SK-N-SH (cell line): ENCODE measurements around the gene A2ML1. TPM values are rescaled to one million over a fixed set of nuclear protein-coding genes. Genes with fewer than 3 reads are reported as not detected.

Source experiments
- CTCF ChIA-PET: fragments of 300-600, 350-600 bp; formaldehyde crosslinking; extraction: SDS; loops from one replicate; lab custom pipeline; 2021; lab: Yijun Ruan, JAX
- POLR2A ChIA-PET: fragments of 350-600 bp; sonication (Branson Sonifier 250); formaldehyde crosslinking; extraction: SDS; loops from one replicate; lab custom pipeline; 2020; ENCODE audit warnings: antibody characterized with exemption, inconsistent platforms; lab: Yijun Ruan, JAX
- DNase-seq: peaks from one replicate; pipeline ENCODE4 v3.0.0; 2012
- H2AFZ ChIP-seq: fragments of 200-600 bp; sonication (generic); 2 replicates; pipeline ENCODE4 v1.8.1; 2016; ENCODE audit warnings: antibody characterized with exemption, mild to moderate bottlenecking, low read depth
- H3F3A ChIP-seq: fragments of 200-600 bp; sonication (generic); replicated peaks from 2 replicates; pipeline ENCODE3; 2016; ENCODE audit warnings: antibody characterized with exemption, mild to moderate bottlenecking; ENCODE audit not compliant: insufficient read depth
- H3K27ac ChIP-seq, 2 experiments: fragments of 200-500 bp in 1 of 2; fragments of 200-600 bp in 1 of 2; sonication (Bioruptor generic) in 1 of 2; sonication (generic), shearing (Covaris generic) in 1 of 2; 2 replicates each; pipeline versions ENCODE4 v1.5.1 to v1.6.1; 2014 to 2016; ENCODE audit warnings: low read depth in 2 of 2, inconsistent platforms in 1 of 2, low read length in 1 of 2, mild to moderate bottlenecking in 1 of 2, mixed read lengths in 1 of 2
- H3K27me3 ChIP-seq: fragments of 200-600 bp; sonication (generic), shearing (Covaris generic); 2 replicates; pipeline ENCODE4 v1.6.1; 2016; ENCODE audit warnings: mixed run types; ENCODE audit not compliant: insufficient read depth
- H3K36me3 ChIP-seq, 2 experiments: fragments of 200-500 bp in 1 of 2; fragments of 200-600 bp in 1 of 2; sonication (Bioruptor generic) in 1 of 2; sonication (generic) in 1 of 2; replicated peaks in 1 of 2; 2 replicates each; pipeline versions ENCODE3 to v1.5.1; 2014 to 2016; ENCODE audit warnings: low read length in 1 of 2, mild to moderate bottlenecking in 1 of 2; ENCODE audit not compliant: insufficient read depth in 2 of 2, control insufficient read depth in 1 of 2
- H3K4me1 ChIP-seq, 2 experiments: fragments of 200-500 bp in 1 of 2; fragments of 200-600 bp in 1 of 2; sonication (Bioruptor generic) in 1 of 2; sonication (generic), shearing (Covaris generic) in 1 of 2; 2 replicates each; pipeline versions ENCODE4 v1.5.1 to v1.6.1; 2014 to 2016; ENCODE audit warnings: low read depth in 1 of 2, low read length in 1 of 2, mixed run types in 1 of 2; ENCODE audit not compliant: insufficient read depth in 2 of 2, control insufficient read depth in 1 of 2
- H3K4me2 ChIP-seq: fragments of 200-600 bp; sonication (generic), shearing (Covaris generic); 2 replicates; pipeline ENCODE4 v1.6.1; 2017; ENCODE audit warnings: mixed run types
- H3K4me3 ChIP-seq, 2 experiments: fragments of 200-500 bp in 1 of 2; fragments of 200-600 bp in 1 of 2; sonication (Bioruptor generic) in 1 of 2; sonication (generic), shearing (Covaris generic) in 1 of 2; 2 replicates each; pipeline versions ENCODE4 v1.5.1 to v1.8.1; 2014 to 2016; ENCODE audit warnings: low read depth in 2 of 2, inconsistent platforms in 1 of 2, low read length in 1 of 2, mild to moderate bottlenecking in 1 of 2, mixed read lengths in 1 of 2, moderate library complexity in 1 of 2
- H3K79me2 ChIP-seq: fragments of 200-600 bp; sonication (generic); 2 replicates; pipeline ENCODE4 v1.8.1; 2017; ENCODE audit warnings: mild to moderate bottlenecking; ENCODE audit not compliant: insufficient read depth
- H3K9ac ChIP-seq: fragments of 200-600 bp; sonication (generic); 2 replicates; pipeline ENCODE4 v1.6.1; 2017; ENCODE audit warnings: mixed run types
- H3K9me2 ChIP-seq: fragments of 200-600 bp; sonication (generic); 2 replicates; pipeline ENCODE4 v1.6.1; 2017; ENCODE audit warnings: mixed run types
- H3K9me3 ChIP-seq: fragments of 200-600 bp; sonication (generic); 2 replicates; pipeline ENCODE4 v1.6.1; 2017; ENCODE audit warnings: mixed run types, mild to moderate bottlenecking, moderate library complexity
- H4K20me1 ChIP-seq: fragments of 200-600 bp; sonication (generic); 2 replicates; pipeline ENCODE4 v1.6.1; 2017; ENCODE audit warnings: mild to moderate bottlenecking, mixed run types; ENCODE audit not compliant: insufficient read depth
- ELF1 ChIP-seq: IDR thresholded peaks from 2 replicates; pipeline ENCODE4 v1.4.0; 2012
- EP300 ChIP-seq, 2 experiments: IDR thresholded peaks; 2 replicates each; pipeline versions ENCODE4 v1.4.0 to v1.6.1; 2012; ENCODE audit warnings: borderline replicate concordance in 1 of 2, low read depth in 1 of 2, low read length in 1 of 2
- FOXJ3 ChIP-seq: sonication (generic); formaldehyde crosslinking; IDR thresholded peaks from 2 replicates; pipeline ENCODE4 v1.5.1; 2020; ENCODE audit warnings: mild to moderate bottlenecking, missing genetic modification reagents
- GABPA ChIP-seq: IDR thresholded peaks from 2 replicates; pipeline ENCODE4 v1.4.0; 2012; ENCODE audit warnings: low read depth, mild to moderate bottlenecking
- JUND ChIP-seq: IDR thresholded peaks from 2 replicates; pipeline ENCODE4 v1.4.0; 2012
- MXI1 ChIP-seq: IDR thresholded peaks from 2 replicates; pipeline ENCODE4 v1.6.1; 2012; ENCODE audit warnings: mild to moderate bottlenecking, low read depth, low read length, improper control_type of control experiment
- RAD21 ChIP-seq: IDR thresholded peaks from 2 replicates; pipeline ENCODE4 v1.6.1; 2012; ENCODE audit warnings: mild to moderate bottlenecking, low read length
- SIN3A ChIP-seq: IDR thresholded peaks from 2 replicates; pipeline ENCODE4 v1.6.1; 2012; ENCODE audit warnings: low read depth, mild to moderate bottlenecking, low read length, moderate library complexity, borderline replicate concordance
- TAF1 ChIP-seq: IDR thresholded peaks from 2 replicates; pipeline ENCODE4 v1.6.1; 2012; ENCODE audit warnings: low read depth, mild to moderate bottlenecking, low read length, moderate library complexity, borderline replicate concordance
- TEAD4 ChIP-seq: IDR thresholded peaks from 2 replicates; pipeline ENCODE4 v1.4.0; 2012; ENCODE audit warnings: mild to moderate bottlenecking, borderline replicate concordance; ENCODE audit not compliant: insufficient read depth
- WGBS: methylation state at CpG from one replicate; pipeline ENCODE4 v1.1.6; 2017; ENCODE audit warnings: low lambda C conversion rate; 5-methylcytosine and 5-hydroxymethylcytosine counted together
- polyA plus RNA-seq, 3 experiments: library from polyadenylated mRNA; depleted of rRNA; stranded (reverse); fragments of >200 nt; gene quantifications; 2 replicates each; pipeline ENCODE4 v1.2.3, GENCODE V29; 2012
- TF ChIP-seq, protein P1 (sequence below): fragments of 200-600 bp; sonication (generic); IDR thresholded peaks from 2 replicates; pipeline ENCODE4 v1.6.1; 2017; ENCODE audit warnings: antibody characterized with exemption, mild to moderate bottlenecking, moderate library complexity
- TF ChIP-seq, protein P2 (sequence below): IDR thresholded peaks from 2 replicates; pipeline ENCODE4 v1.4.0; 2012; ENCODE audit warnings: low read depth, borderline replicate concordance

A2ML1 gene
- polyA plus RNA-seq, 1 of the 3 experiments (the other 2 are of a cell fraction) = not detected

DNA sequence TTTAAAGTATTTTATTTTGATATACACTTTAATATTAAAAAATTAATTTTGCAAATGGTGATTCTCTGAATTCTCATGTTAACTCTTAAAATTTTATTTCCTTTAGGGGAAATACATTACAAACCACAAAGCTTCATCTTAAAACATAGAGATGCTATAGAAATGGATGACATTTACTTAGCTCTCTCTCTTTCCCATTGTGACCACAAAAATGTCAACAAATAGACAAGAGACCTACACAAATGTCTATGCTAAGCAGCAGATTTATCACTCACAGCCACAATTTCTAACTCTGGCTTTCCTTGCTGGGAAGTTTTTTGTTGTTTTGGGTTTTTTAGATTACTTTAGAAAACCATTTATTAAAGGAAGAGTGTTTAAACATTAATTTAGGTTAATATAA is 72.0 kb downstream of the A2ML1 start:
- no peaks in the 10 kb centered on the region for H4K20me1 ChIP-seq
- H3K4me3 ChIP-seq = no peak overlapping the region
- ChIA-PET POLR2A (no interaction called here), CTCF (interaction anchor here (1.3 to 1.5 kb wide), 2 partner anchors 145 to 214 kb away, joined by 3 to 4 read pairs; no protein-coding TSS in a partner anchor)
- no peak overlapping the region for H3K4me2 ChIP-seq
- DNase-seq = no peak
- no peak for TF ChIP-seq ELF1
- H3K9ac ChIP-seq = no peak overlapping the region
- no peaks in the 10 kb centered on the region; the same call in 1 of the 2 replicates for H3K27me3 ChIP-seq
- peaks cover 0 to 5% of the 10 kb centered on the region in 2 experiments for H3K36me3 ChIP-seq
- H3K9me2 ChIP-seq = no peaks in the 10 kb centered on the region
- H3K79me2 ChIP-seq = no peaks in the 10 kb centered on the region
- H3K27ac ChIP-seq = no peak overlapping the region
- H3K4me1 ChIP-seq = no peaks in the 10 kb centered on the region
- no peak overlapping the region for H2AFZ ChIP-seq
- H3F3A ChIP-seq = no peaks in the 10 kb centered on the region
- H3K9me3 ChIP-seq = no peaks in the 10 kb centered on the region

DNA sequence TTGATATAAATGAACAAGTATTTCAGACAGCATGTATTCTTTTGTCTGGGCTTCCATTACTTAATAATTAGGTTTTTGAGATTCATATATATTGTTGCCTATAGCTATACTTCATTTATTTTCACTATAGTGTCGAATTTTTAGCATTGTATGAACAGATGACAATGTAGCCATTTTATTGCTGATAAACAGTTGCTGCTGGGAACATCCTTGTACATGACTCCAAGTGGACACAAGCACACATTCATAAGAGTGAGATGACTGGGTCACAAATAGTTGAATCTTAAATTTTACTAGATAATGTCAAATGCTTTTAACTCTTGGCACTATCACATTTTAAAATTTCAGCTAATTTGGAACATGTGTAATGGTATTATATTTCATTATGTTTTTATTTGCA is 72.6 kb downstream of the A2ML1 start:
- no peaks in the 10 kb centered on the region for H3K9me2 ChIP-seq
- peaks cover 0 to 5% of the 10 kb centered on the region in 2 experiments for H3K36me3 ChIP-seq
- no peaks in the 10 kb centered on the region for H3F3A ChIP-seq
- no peaks in the 10 kb centered on the region for H3K4me1 ChIP-seq
- TF ChIP-seq MXI1 = no peak
- TF ChIP-seq, protein P1, sequence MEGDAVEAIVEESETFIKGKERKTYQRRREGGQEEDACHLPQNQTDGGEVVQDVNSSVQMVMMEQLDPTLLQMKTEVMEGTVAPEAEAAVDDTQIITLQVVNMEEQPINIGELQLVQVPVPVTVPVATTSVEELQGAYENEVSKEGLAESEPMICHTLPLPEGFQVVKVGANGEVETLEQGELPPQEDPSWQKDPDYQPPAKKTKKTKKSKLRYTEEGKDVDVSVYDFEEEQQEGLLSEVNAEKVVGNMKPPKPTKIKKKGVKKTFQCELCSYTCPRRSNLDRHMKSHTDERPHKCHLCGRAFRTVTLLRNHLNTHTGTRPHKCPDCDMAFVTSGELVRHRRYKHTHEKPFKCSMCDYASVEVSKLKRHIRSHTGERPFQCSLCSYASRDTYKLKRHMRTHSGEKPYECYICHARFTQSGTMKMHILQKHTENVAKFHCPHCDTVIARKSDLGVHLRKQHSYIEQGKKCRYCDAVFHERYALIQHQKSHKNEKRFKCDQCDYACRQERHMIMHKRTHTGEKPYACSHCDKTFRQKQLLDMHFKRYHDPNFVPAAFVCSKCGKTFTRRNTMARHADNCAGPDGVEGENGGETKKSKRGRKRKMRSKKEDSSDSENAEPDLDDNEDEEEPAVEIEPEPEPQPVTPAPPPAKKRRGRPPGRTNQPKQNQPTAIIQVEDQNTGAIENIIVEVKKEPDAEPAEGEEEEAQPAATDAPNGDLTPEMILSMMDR = no peak
- TF ChIP-seq, protein P2, sequence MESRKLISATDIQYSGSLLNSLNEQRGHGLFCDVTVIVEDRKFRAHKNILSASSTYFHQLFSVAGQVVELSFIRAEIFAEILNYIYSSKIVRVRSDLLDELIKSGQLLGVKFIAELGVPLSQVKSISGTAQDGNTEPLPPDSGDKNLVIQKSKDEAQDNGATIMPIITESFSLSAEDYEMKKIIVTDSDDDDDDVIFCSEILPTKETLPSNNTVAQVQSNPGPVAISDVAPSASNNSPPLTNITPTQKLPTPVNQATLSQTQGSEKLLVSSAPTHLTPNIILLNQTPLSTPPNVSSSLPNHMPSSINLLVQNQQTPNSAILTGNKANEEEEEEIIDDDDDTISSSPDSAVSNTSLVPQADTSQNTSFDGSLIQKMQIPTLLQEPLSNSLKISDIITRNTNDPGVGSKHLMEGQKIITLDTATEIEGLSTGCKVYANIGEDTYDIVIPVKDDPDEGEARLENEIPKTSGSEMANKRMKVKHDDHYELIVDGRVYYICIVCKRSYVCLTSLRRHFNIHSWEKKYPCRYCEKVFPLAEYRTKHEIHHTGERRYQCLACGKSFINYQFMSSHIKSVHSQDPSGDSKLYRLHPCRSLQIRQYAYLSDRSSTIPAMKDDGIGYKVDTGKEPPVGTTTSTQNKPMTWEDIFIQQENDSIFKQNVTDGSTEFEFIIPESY = no peak
- TF ChIP-seq GABPA = no peak
- no peak for TF ChIP-seq EP300 (IDR thresholded peaks at IDR 0.05; ENCODE audit: borderline replicate concordance in 1 of 2, low read depth in 1 of 2, low read length in 1 of 2)
- TF ChIP-seq FOXJ3 (CRISPR knock-in tag) = no peak
- no peak for TF ChIP-seq TAF1
- TF ChIP-seq SIN3A = no peak
- TF ChIP-seq JUND = no peak
- no peak for TF ChIP-seq ELF1
- TF ChIP-seq RAD21 = no peak
- TF ChIP-seq TEAD4 = no peak
- no peak overlapping the region for H2AFZ ChIP-seq
- WGBS = 11% methylated on average over 1 of the region's 1 CpG
- H3K4me3 ChIP-seq = no peak overlapping the region
- H3K79me2 ChIP-seq = no peaks in the 10 kb centered on the region
- H3K4me2 ChIP-seq = no peak overlapping the region
- H3K9ac ChIP-seq = no peak overlapping the region
- H3K27ac ChIP-seq = no peak overlapping the region
- H3K27me3 ChIP-seq = no peaks in the 10 kb centered on the region; the same call in 1 of the 2 replicates
- ChIA-PET CTCF (interaction anchor here (0.8 to 1.5 kb wide), 4 partner anchors 9 to 214 kb away, joined by 3 to 4 read pairs (median 4); no protein-coding TSS in a partner anchor), POLR2A (no interaction called here)
- H4K20me1 ChIP-seq = no peaks in the 10 kb centered on the region
- no peak for DNase-seq
- no peaks in the 10 kb centered on the region for H3K9me3 ChIP-seq
